GM18951 (cell line): Measurements from ENCODE around the gene MRPL16.

Experiments used
- POLR2A ChIP-seq: IDR thresholded peaks from 4 replicates; pipeline ENCODE4 v1.6.1; 2011; ENCODE audit warnings: mild to moderate bottlenecking; ENCODE audit not compliant: insufficient read length, insufficient read depth; ENCODE audit errors: extremely low read depth
- in situ Hi-C: fragments of 300-500 bp; cut with MboI; formaldehyde crosslinking; loops from one replicate; pipeline ENCODE4 v1.12.0; 2022; ENCODE audit warnings: low sequenced_read_pairs, mixed read lengths, inconsistent platforms; ENCODE audit not compliant: unreplicated experiment

The MRPL16 gene

GRCh38 chr11:59776210-59777066 is 34.1 kb downstream of the MRPL16 start:
- in situ Hi-C loops = no loop called here
- TF ChIP-seq POLR2A = no peak

- no peak for TF ChIP-seq POLR2A
- in situ Hi-C loops = no loop called here
Measured at GRCh38 chr11:59773083-59773440, 37.5 kb downstream of the MRPL16 start.

GRCh38 chr11:59771605-59772004 is 39.0 kb downstream of the MRPL16 start:
- in situ Hi-C loops = no loop called here
- no peak for TF ChIP-seq POLR2A

GRCh38 chr11:59770869-59771268 is 39.7 kb downstream of the MRPL16 start:
- in situ Hi-C loops = no loop called here
- no peak for TF ChIP-seq POLR2A

- in situ Hi-C loops = no loop called here
- no peak for TF ChIP-seq POLR2A
Measured at GRCh38 chr11:59770319-59770718, 40.3 kb downstream of the MRPL16 start.

- in situ Hi-C loops = no loop called here
- no peak for TF ChIP-seq POLR2A
Measured at GRCh38 chr11:59769828-59770227, 40.8 kb downstream of the MRPL16 start.

GRCh38 chr11:59769111-59769510 is 41.5 kb downstream of the MRPL16 start:
- in situ Hi-C loops = no loop called here
- TF ChIP-seq POLR2A = no peak

- in situ Hi-C loops = no loop called here
- TF ChIP-seq POLR2A = no peak
Measured at GRCh38 chr11:59767225-59767611, 43.4 kb downstream of the MRPL16 start.

GRCh38 chr11:59766542-59767224 is 43.9 kb downstream of the MRPL16 start:
- TF ChIP-seq POLR2A = no peak
- in situ Hi-C loops = no loop called here

GRCh38 chr11:59765068-59765735 is 45.4 kb downstream of the MRPL16 start:
- no peak for TF ChIP-seq POLR2A
- in situ Hi-C loops = no loop called here

- no peak for TF ChIP-seq POLR2A
- in situ Hi-C loops = no loop called here
Measured at GRCh38 chr11:59761993-59762392, 48.6 kb downstream of the MRPL16 start.

GRCh38 chr11:59760771-59761170 is 49.8 kb downstream of the MRPL16 start:
- TF ChIP-seq POLR2A = no peak
- in situ Hi-C loops = no loop called here

GRCh38 chr11:59759900-59760299 is 50.7 kb downstream of the MRPL16 start:
- TF ChIP-seq POLR2A = no peak
- in situ Hi-C loops = loop anchor here (5.0 kb wide), 1 partner anchor 42 kb away; no protein-coding TSS in a partner anchor
